Uterus (tissue), 4 donors: ENCODE measurements around the gene OR1L6. TPM values are rescaled to one million over a fixed set of nuclear protein-coding genes. Genes with fewer than 3 reads are reported as not detected.

Experiments used
- DNase-seq, 2 donors: peaks; one replicate each; pipeline ENCODE4 v3.0.0-alpha.2; 2019 to 2020
- H3K27ac ChIP-seq, 2 donors: fragments of 200-600 bp; sonication (generic); 1 replicate in 1 of 2; 2 replicates in 1 of 2; pipeline ENCODE4 v1.5.1; 2016 to 2018
- H3K27me3 ChIP-seq, 2 donors: fragments of 200-600 bp; sonication (generic); one replicate each; pipeline ENCODE4 v1.5.1; 2018 to 2019; ENCODE audit warnings: control low read depth in 1 of 2
- H3K36me3 ChIP-seq, 2 donors: fragments of 200-600 bp; sonication (generic); one replicate each; pipeline ENCODE4 v1.5.1; 2019; ENCODE audit warnings: control low read depth in 1 of 2
- H3K4me1 ChIP-seq, 2 donors: fragments of 200-600 bp; sonication (generic); one replicate each; pipeline ENCODE4 v1.5.1; 2018 to 2019; ENCODE audit warnings: control low read depth in 1 of 2
- H3K4me3 ChIP-seq, 2 donors: fragments of 200-600 bp; sonication (generic); 1 replicate in 1 of 2; 2 replicates in 1 of 2; pipeline ENCODE4 v1.5.1; 2018 to 2019; ENCODE audit warnings: mild to moderate bottlenecking in 1 of 2
- H3K9me3 ChIP-seq, 2 donors: fragments of 200-600 bp; sonication (generic); one replicate each; pipeline ENCODE4 v1.5.1; 2019; ENCODE audit warnings: control low read depth in 1 of 2
- CTCF ChIP-seq, 4 experiments: fragments of 200-600 bp in 2 of 4; fragments of 450-650 bp in 2 of 4; sonication (generic) in 2 of 4; IDR thresholded peaks; one replicate each; pipeline ENCODE4 v1.5.1; 2016 to 2019; ENCODE audit warnings: antibody characterized with exemption in 4 of 4, mild to moderate bottlenecking in 2 of 4, moderate library complexity in 1 of 4
- POLR2A ChIP-seq, 2 donors: fragments of 450-650 bp; IDR thresholded peaks; one replicate each; pipeline ENCODE4 v1.6.1; 2016; ENCODE audit warnings: antibody characterized with exemption in 2 of 2, mild to moderate bottlenecking in 1 of 2, moderate library complexity in 1 of 2
- intact Hi-C: fragments of 100-400 bp; cut with DNase I; formaldehyde crosslinking; loops from one replicate; pipeline ENCODE4 v1.15.1; 2023; ENCODE audit warnings: low total_unique reads
- total RNA-seq, 4 donors: library from RNA; depleted of rRNA in 3 of 4; stranded (reverse); fragments of >200 nt in 3 of 4; gene quantifications; one replicate each; pipeline versions ENCODE4 v1.1.0 to v1.2.4, GENCODE V29; 2014 to 2023
- donor health status: DM: yes; HTN: yes; CAD: no.

The OR1L6 gene
- total RNA-seq, 4 donors from 2014 or later, result not detected

DNA sequence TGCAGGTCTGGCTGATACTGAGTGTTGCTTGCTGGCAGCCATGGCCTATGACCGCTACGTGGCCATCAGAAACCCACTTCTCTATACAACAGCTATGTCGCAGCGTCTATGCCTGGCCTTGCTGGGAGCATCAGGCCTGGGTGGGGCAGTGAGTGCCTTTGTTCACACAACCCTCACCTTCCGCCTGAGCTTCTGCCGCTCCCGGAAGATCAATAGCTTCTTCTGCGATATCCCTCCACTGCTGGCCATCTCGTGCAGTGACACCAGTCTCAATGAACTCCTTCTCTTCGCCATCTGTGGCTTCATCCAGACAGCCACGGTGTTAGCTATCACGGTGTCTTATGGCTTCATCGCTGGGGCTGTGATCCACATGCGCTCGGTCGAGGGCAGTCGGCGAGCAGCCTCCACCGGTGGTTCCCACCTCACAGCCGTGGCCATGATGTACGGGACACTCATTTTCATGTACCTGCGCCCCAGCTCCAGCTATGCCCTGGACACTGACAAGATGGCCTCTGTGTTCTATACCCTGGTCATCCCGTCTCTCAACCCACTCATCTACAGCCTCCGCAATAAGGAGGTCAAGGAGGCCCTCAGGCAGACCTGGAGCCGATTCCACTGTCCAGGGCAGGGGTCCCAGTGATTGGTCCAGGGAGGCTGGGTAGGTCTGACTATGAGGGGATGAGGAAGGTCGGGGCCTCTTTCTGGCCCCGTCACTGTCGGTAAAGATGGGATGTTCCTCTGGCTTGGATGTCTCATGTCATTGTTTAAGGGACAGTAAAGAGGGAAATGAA lies 47.3 kb downstream of the OR1L6 start:
- no peak for TF ChIP-seq POLR2A (IDR thresholded peaks at IDR 0.05)
- TF ChIP-seq CTCF (IDR thresholded peaks at IDR 0.05), result no peak
- no peaks in the 10 kb centered on the region for H3K36me3 ChIP-seq
- H3K9me3 ChIP-seq, result no peaks in the 10 kb centered on the region
- no peak overlapping the region for H3K4me3 ChIP-seq
- intact Hi-C loops, result no loop called here
- H3K4me1 ChIP-seq, result no peaks in the 10 kb centered on the region
- no peak overlapping the region for H3K27ac ChIP-seq
- H3K27me3 ChIP-seq, result no peaks in the 10 kb centered on the region
- no peak for DNase-seq

GRCh38 chr9:122791872-122792669 lies 50.0 kb downstream of the OR1L6 start:
- Histone ChIP-seq H3K4me3 (no peak overlapping the region), H3K9me3 (no peaks in the 10 kb centered on the region), H3K4me1 (no peaks in the 10 kb centered on the region), H3K36me3 (no peaks in the 10 kb centered on the region), H3K27me3 (no peaks in the 10 kb centered on the region), H3K27ac (no peak overlapping the region)
- TF ChIP-seq CTCF (IDR thresholded peaks at IDR 0.05), result no peak
- no peak for TF ChIP-seq POLR2A (IDR thresholded peaks at IDR 0.05)
- intact Hi-C loops, result no loop called here
- DNase-seq, result no peak

GRCh38 chr9:122797316-122798063 lies 55.4 kb downstream of the OR1L6 start:
- no peak for DNase-seq
- Histone ChIP-seq H3K36me3 (no peaks in the 10 kb centered on the region), H3K4me1 (no peaks in the 10 kb centered on the region), H3K27me3 (no peaks in the 10 kb centered on the region), H3K4me3 (no peak overlapping the region), H3K9me3 (no peaks in the 10 kb centered on the region), H3K27ac (no peak overlapping the region)
- TF ChIP-seq POLR2A (IDR thresholded peaks at IDR 0.05) (no peak), CTCF (IDR thresholded peaks at IDR 0.05) (no peak)
- intact Hi-C loops, result no loop called here

Other genes starting within 250 kb of the OR1L6 start
- not detected for gene OR1J2, start 231.5 kb upstream of the OR1L6 start, total RNA-seq
- gene OR1J4, start 223.2 kb upstream of the OR1L6 start, total RNA-seq, result not detected
- not detected for gene OR1N1, start 215.0 kb upstream of the OR1L6 start, total RNA-seq
- gene OR1N2, start 189.2 kb upstream of the OR1L6 start, total RNA-seq, result not detected
- gene OR1L8, start 158.9 kb upstream of the OR1L6 start, total RNA-seq, result under 1 TPM in 2 of 4 donors, not detected in 2; 0.27 to 0.28 TPM
- gene OR1Q1, start 127.6 kb upstream of the OR1L6 start, total RNA-seq, result not detected
- gene OR1B1, start 84.7 kb upstream of the OR1L6 start, total RNA-seq, result under 1 TPM in 1 of 4 donors, not detected in 3; 0.41 TPM
- gene OR1L1, start 80.6 kb upstream of the OR1L6 start, total RNA-seq, result not detected
- gene OR1L3, start 67.2 kb upstream of the OR1L6 start, total RNA-seq, result not detected
- not detected for gene OR1L4, start 18.3 kb upstream of the OR1L6 start, total RNA-seq
- not detected for gene OR5C1, start 46.6 kb downstream of the OR1L6 start, total RNA-seq
- not detected for gene OR1K1, start 57.8 kb downstream of the OR1L6 start, total RNA-seq
- gene PDCL, start 86.3 kb downstream of the OR1L6 start, total RNA-seq, result 10 to 100 TPM; 16.9 to 74.0 (median 21.1) TPM
- gene RC3H2, start 163.1 kb downstream of the OR1L6 start, total RNA-seq, result 10 to 100 TPM; 21.8 to 69.0 (median 52.5) TPM
- gene ZBTB6, start 171.0 kb downstream of the OR1L6 start, total RNA-seq, result 10 to 100 TPM in 3 of 4 donors, 1 to 10 TPM in 1; 3.8 to 39.1 (median 13.3) TPM
- gene ZBTB26, start 189.2 kb downstream of the OR1L6 start, total RNA-seq, result 10 to 100 TPM in 2 of 4 donors, 1 to 10 TPM in 2; 8.8 to 14.9 (median 12.4) TPM
- gene RABGAP1, start 198.7 kb downstream of the OR1L6 start, total RNA-seq, result 100 to 1,000 TPM in 1 of 4 donors, 10 to 100 TPM in 3; 81.2 to 107 (median 91.0) TPM